H9 (cell line): ENCODE data around the gene ANKDD1A. TPM values are rescaled to one million over a fixed set of nuclear protein-coding genes. Genes with fewer than 3 reads are reported as not detected.

ENCODE experiments used
- DNase-seq: peaks from one replicate; pipeline ENCODE4 v3.0.0-alpha.2; 2017
- H2AFZ ChIP-seq: one replicate; pipeline ENCODE4 v1.6.1; 2013; ENCODE audit warnings: mild to moderate bottlenecking, low read length, control low read depth, moderate library complexity
- H2AK5ac ChIP-seq: 2 replicates; pipeline ENCODE4 v1.6.1; 2013; ENCODE audit warnings: low read length, control low read depth, mixed read lengths; ENCODE audit not compliant: insufficient read length
- H2BK120ac ChIP-seq: one replicate; pipeline ENCODE4 v1.6.1; 2013; ENCODE audit warnings: low read depth, mild to moderate bottlenecking, low read length, control low read depth, inconsistent platforms; ENCODE audit not compliant: poor library complexity, severe bottlenecking
- H2BK12ac ChIP-seq: 2 replicates; pipeline ENCODE4 v1.6.1; 2013; ENCODE audit warnings: low read length, control low read depth, mixed read lengths, low read depth; ENCODE audit not compliant: insufficient read length
- H2BK15ac ChIP-seq: 2 replicates; pipeline ENCODE4 v1.6.1; 2013; ENCODE audit warnings: low read depth, low read length, control low read depth
- H2BK20ac ChIP-seq: one replicate; pipeline ENCODE4 v1.6.1; 2013; ENCODE audit warnings: low read depth, mild to moderate bottlenecking, low read length, control low read depth, inconsistent platforms; ENCODE audit not compliant: poor library complexity, severe bottlenecking
- H2BK5ac ChIP-seq: 2 replicates; pipeline ENCODE4 v1.6.1; 2013; ENCODE audit warnings: low read length, control low read depth, mixed read lengths; ENCODE audit not compliant: insufficient read length
- H3K14ac ChIP-seq: 2 replicates; pipeline ENCODE4 v1.6.1; 2013; ENCODE audit warnings: low read length, control low read depth; ENCODE audit not compliant: insufficient read depth
- H3K18ac ChIP-seq: 2 replicates; pipeline ENCODE4 v1.6.1; 2013; ENCODE audit warnings: low read depth, mild to moderate bottlenecking, mixed read lengths, low read length, control low read depth; ENCODE audit not compliant: insufficient read length
- H3K23ac ChIP-seq: 2 replicates; pipeline ENCODE4 v1.6.1; 2013; ENCODE audit warnings: low read length, control low read depth, mixed read lengths, low read depth; ENCODE audit not compliant: insufficient read length
- H3K23me2 ChIP-seq: 2 replicates; pipeline ENCODE4 v1.6.1; 2013; ENCODE audit warnings: low read depth, mild to moderate bottlenecking, mixed read lengths, low read length, control low read depth; ENCODE audit not compliant: insufficient read length, poor library complexity, severe bottlenecking
- H3K27ac ChIP-seq: 2 replicates; pipeline ENCODE4 v1.5.1; 2013; ENCODE audit warnings: low read length, control low read depth, mixed read lengths, low read depth; ENCODE audit not compliant: insufficient read length
- H3K27me3 ChIP-seq: 2 replicates; pipeline ENCODE4 v1.6.1; 2013; ENCODE audit warnings: low read length, control low read depth, inconsistent platforms; ENCODE audit not compliant: insufficient read depth
- H3K4ac ChIP-seq: 2 replicates; pipeline ENCODE4 v1.6.1; 2013; ENCODE audit warnings: low read depth, mild to moderate bottlenecking, control low read depth, inconsistent platforms, low read length, moderate library complexity
- H3K4me1 ChIP-seq: 2 replicates; pipeline ENCODE4 v1.6.1; 2013; ENCODE audit warnings: low read length, control low read depth, inconsistent platforms; ENCODE audit not compliant: insufficient read depth
- H3K4me2 ChIP-seq: 2 replicates; pipeline ENCODE4 v1.6.1; 2013; ENCODE audit warnings: low read length, control low read depth, mixed read lengths; ENCODE audit not compliant: insufficient read length, insufficient read depth
- H3K56ac ChIP-seq: 2 replicates; pipeline ENCODE4 v1.6.1; 2013; ENCODE audit warnings: low read depth, mild to moderate bottlenecking, mixed read lengths, low read length, control low read depth; ENCODE audit not compliant: insufficient read length
- H3K79me1 ChIP-seq: 2 replicates; pipeline ENCODE4 v1.6.1; 2013; ENCODE audit warnings: low read depth, mild to moderate bottlenecking, moderate library complexity, low read length, control low read depth, inconsistent platforms; ENCODE audit not compliant: insufficient read depth, poor library complexity, severe bottlenecking
- H3K79me2 ChIP-seq: 2 replicates; pipeline ENCODE4 v1.6.1; 2013; ENCODE audit warnings: low read length, control low read depth, inconsistent platforms; ENCODE audit not compliant: insufficient read depth
- H3K9ac ChIP-seq: 2 replicates; pipeline ENCODE4 v1.6.1; 2013; ENCODE audit warnings: low read length, control low read depth, mixed read lengths; ENCODE audit not compliant: insufficient read length; ENCODE audit errors: extremely low read depth
- H3K9me3 ChIP-seq: one replicate; pipeline ENCODE4 v1.6.1; 2013; ENCODE audit warnings: low read depth, low read length, inconsistent platforms; ENCODE audit not compliant: control insufficient read depth
- H3T11ph ChIP-seq: one replicate; pipeline ENCODE4 v1.6.1; 2013; ENCODE audit warnings: mild to moderate bottlenecking, low read length, control low read depth, inconsistent platforms
- H4K20me1 ChIP-seq: one replicate; pipeline ENCODE4 v1.6.1; 2013; ENCODE audit not compliant: control insufficient read depth, insufficient read length, insufficient read depth
- H4K5ac ChIP-seq: 2 replicates; pipeline ENCODE4 v1.6.1; 2013; ENCODE audit warnings: low read depth, mild to moderate bottlenecking, mixed read lengths, low read length, control low read depth; ENCODE audit not compliant: insufficient read length
- H4K8ac ChIP-seq: replicated peaks from 2 replicates; pipeline ENCODE4 v1.6.1; 2013; ENCODE audit warnings: low read length, control low read depth, mixed read lengths, low read depth; ENCODE audit not compliant: insufficient read length
- H4K91ac ChIP-seq: 2 replicates; pipeline ENCODE4 v1.6.1; 2013; ENCODE audit warnings: low read depth, mild to moderate bottlenecking, moderate library complexity, mixed read lengths, low read length, control low read depth; ENCODE audit not compliant: insufficient read length
- H3K27ac Mint-ChIP-seq, 3 experiments: 2 replicates in 2 of 3; 3 replicates in 1 of 3; pipeline ENCODE4 v1.8.0; 2020 to 2021; ENCODE audit warnings: mixed read lengths in 3 of 3, mild to moderate bottlenecking in 1 of 3, moderate library complexity in 1 of 3
- H3K27me3 Mint-ChIP-seq: 2 replicates; pipeline ENCODE4 v1.8.0; 2021; ENCODE audit warnings: low read depth, mild to moderate bottlenecking, moderate library complexity, mixed read lengths
- H3K36me3 Mint-ChIP-seq, 3 experiments: 2 replicates in 2 of 3; 3 replicates in 1 of 3; pipeline ENCODE4 v1.8.0; 2020 to 2021; ENCODE audit warnings: low read depth in 3 of 3, mixed read lengths in 3 of 3; ENCODE audit not compliant: insufficient read depth in 1 of 3
- H3K4me1 Mint-ChIP-seq, 2 experiments: 2 replicates each; pipeline ENCODE4 v1.8.0; 2020; ENCODE audit warnings: mixed read lengths in 2 of 2
- H3K4me3 Mint-ChIP-seq, 2 experiments: 2 replicates in 1 of 2; 3 replicates in 1 of 2; pipeline ENCODE4 v1.8.0; 2020 to 2021; ENCODE audit warnings: mild to moderate bottlenecking in 2 of 2, mixed read lengths in 2 of 2, moderate library complexity in 1 of 2
- H3K9me3 Mint-ChIP-seq, 2 experiments: 2 replicates in 1 of 2; 3 replicates in 1 of 2; pipeline ENCODE4 v1.8.0; 2020; ENCODE audit warnings: mild to moderate bottlenecking in 2 of 2, mixed read lengths in 2 of 2, moderate library complexity in 1 of 2
- WGBS: extraction: QIAGEN DNeasy Blood & Tissue Kit; methylation state at CpG from one replicate; pipeline ENCODE4 v1.1.7; 2013; ENCODE audit warnings: missing lambda C conversion rate, low lambda C conversion rate, mixed read lengths; ENCODE audit not compliant: insufficient read length; ENCODE audit errors: extremely low coverage; 5-methylcytosine and 5-hydroxymethylcytosine counted together
- total RNA-seq: library from RNA; stranded (reverse); gene quantifications from 2 replicates; pipeline ENCODE4 v1.2.1, GENCODE V29; 2021
- TF ChIP-seq, protein P1 (sequence below): fragments of 200-600 bp; sonication (generic); conservative IDR thresholded peaks from 3 replicates; pipeline ENCODE4 v1.8.0; 2021; ENCODE audit warnings: antibody characterized with exemption, mild to moderate bottlenecking

Gene ANKDD1A
- total RNA-seq, 1 experiment from 2014 or later = 3.7 TPM

DNA sequence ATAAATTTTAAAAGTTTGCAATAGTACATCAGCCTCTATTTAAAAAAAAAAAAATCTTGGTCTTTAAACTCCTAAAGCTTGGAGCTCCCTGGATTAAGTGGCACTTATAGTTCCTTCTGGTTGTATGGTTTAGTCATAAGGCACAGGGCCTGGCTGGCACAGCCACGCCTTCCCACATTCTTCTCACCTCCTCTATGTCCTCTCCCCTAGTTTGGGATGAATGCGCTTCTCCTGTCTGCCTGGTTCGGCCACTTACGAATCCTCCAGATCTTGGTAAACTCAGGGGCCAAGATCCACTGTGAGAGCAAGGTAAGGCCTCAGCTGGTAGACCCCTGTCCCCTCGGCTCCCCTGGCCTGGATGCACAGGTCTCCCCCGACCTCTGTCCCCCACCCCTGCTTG lies 10.0 kb downstream of the ANKDD1A start:
- Histone ChIP-seq H3K27ac (no peak overlapping the region), H4K91ac (no peak overlapping the region), H4K5ac (no peak overlapping the region), H2BK12ac (no peak overlapping the region), H3K79me1 (no peaks in the 10 kb centered on the region), H3K9me3 (no peaks in the 10 kb centered on the region), H3K18ac (no peak overlapping the region), H3K4ac (no peak overlapping the region), H4K8ac (no peak overlapping the region), H3K27me3 (no peaks in the 10 kb centered on the region), H3K56ac (no peak overlapping the region), H3K4me1 (no peaks in the 10 kb centered on the region; the same call in 1 of the 2 replicates), H3K9ac (no peak overlapping the region), H2AFZ (no peak overlapping the region), H2BK15ac (no peak overlapping the region), H3K4me2 (no peak overlapping the region), H3K14ac (no peak overlapping the region; the same call in 1 of the 2 replicates), H2AK5ac (no peak overlapping the region), H2BK20ac (no peak overlapping the region), H3K23me2 (no peaks in the 10 kb centered on the region), H3T11ph (no peak overlapping the region), H4K20me1 (no peaks in the 10 kb centered on the region), H3K79me2 (no peaks in the 10 kb centered on the region), H3K23ac (no peak overlapping the region), H2BK120ac (no peak overlapping the region), H2BK5ac (no peak overlapping the region)
- H3K27me3 Mint-ChIP-seq = no peaks in the 10 kb centered on the region; the same call in none of the 2 replicates
- peaks cover 2 to 10% (median 6%) of the 10 kb centered on the region in 3 experiments; a peak in 3 of 7 replicates for H3K36me3 Mint-ChIP-seq
- no peaks in the 10 kb centered on the region for H3K9me3 Mint-ChIP-seq
- no peak overlapping the region for H3K4me3 Mint-ChIP-seq
- no peak for DNase-seq
- WGBS = no CpG with 5 or more reads among the region's 6 CpGs
- peaks cover 23 to 29% of the 10 kb centered on the region in 2 experiments for H3K4me1 Mint-ChIP-seq
- TF ChIP-seq, protein P1, sequence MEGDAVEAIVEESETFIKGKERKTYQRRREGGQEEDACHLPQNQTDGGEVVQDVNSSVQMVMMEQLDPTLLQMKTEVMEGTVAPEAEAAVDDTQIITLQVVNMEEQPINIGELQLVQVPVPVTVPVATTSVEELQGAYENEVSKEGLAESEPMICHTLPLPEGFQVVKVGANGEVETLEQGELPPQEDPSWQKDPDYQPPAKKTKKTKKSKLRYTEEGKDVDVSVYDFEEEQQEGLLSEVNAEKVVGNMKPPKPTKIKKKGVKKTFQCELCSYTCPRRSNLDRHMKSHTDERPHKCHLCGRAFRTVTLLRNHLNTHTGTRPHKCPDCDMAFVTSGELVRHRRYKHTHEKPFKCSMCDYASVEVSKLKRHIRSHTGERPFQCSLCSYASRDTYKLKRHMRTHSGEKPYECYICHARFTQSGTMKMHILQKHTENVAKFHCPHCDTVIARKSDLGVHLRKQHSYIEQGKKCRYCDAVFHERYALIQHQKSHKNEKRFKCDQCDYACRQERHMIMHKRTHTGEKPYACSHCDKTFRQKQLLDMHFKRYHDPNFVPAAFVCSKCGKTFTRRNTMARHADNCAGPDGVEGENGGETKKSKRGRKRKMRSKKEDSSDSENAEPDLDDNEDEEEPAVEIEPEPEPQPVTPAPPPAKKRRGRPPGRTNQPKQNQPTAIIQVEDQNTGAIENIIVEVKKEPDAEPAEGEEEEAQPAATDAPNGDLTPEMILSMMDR = no peak
- peak overlapping the region in 1 of 3 experiments; percentile 26; a peak in 1 of 7 replicates for H3K27ac Mint-ChIP-seq
